GM18505 (cell line): Measurements from ENCODE around the gene DDX11.
"Not testable (repeated sequence)": the region's sequence is repeated elsewhere in the genome, so short reads cannot be mapped to it uniquely, and the experiment has no call there.

ENCODE experiments used
- ATAC-seq: cut with Tn5 transposase; IDR thresholded peaks from one replicate; pipeline ENCODE4 v1.9.1; 2021; ENCODE audit not compliant: unreplicated experiment

Gene DDX11

DNA sequence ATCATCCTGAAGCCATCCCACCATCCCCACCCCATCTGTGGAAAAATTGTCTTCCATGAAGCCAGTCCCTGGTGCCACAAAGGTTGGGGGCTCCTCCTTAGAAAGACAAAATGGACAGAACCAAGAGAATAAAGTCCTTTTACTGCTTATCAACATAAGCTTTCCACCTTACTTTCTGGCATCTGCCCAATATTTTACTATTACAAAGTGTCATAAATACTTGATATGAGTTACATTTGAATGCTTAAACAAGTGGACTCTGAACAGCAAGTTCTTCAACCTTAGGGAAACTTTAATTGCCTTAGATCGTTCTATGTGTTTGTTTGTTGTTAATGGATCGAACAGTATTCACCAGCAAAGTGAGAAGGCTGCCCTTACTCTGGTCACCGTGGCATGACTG, 73.8 kb downstream of the DDX11 start:
- not testable (repeated sequence) for ATAC-seq

DNA sequence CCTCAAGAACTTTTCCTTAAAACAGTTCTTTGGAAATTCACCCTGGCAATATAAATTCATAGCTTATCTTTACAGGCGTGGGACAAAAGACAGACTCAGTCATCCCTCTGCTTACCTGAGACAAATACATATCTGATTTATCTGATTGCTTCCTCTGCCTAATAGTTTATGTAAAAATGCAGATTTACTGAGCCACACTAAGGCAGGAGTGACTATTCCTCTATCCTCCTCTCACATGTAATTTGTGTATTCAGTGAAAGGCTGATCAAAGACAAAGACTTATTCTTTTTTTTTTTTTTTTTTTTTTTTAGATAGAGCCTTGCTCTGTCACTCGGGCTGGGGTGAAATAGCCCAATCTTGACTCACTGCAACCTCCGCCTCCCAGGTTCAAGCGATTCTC, 77.1 kb downstream of the DDX11 start:
- ATAC-seq: not testable (repeated sequence)
